Body of pancreas (tissue), 4 donors: ENCODE data around the gene HOXA11. TPM values are rescaled to one million over a fixed set of nuclear protein-coding genes. Genes with fewer than 3 reads are reported as not detected.

ENCODE experiments used
- ATAC-seq: fragments of 150-250 bp; one replicate; pipeline ENCODE4 v1.9.1; 2016
- DNase-seq, 4 donors: peaks; one replicate each; pipeline ENCODE4 v3.0.0-alpha.2; 2019
- H3K27ac ChIP-seq, 4 donors: fragments of 200-600 bp; sonication (generic); 1 replicate in 3 of 4; 2 replicates in 1 of 4; pipeline versions ENCODE4 v1.5.1 to v1.6.1; 2016 to 2019; ENCODE audit warnings: mild to moderate bottlenecking in 1 of 4, mixed read lengths in 1 of 4, moderate library complexity in 1 of 4
- H3K27me3 ChIP-seq, 2 donors: fragments of 200-600 bp; sonication (generic); one replicate each; pipeline ENCODE4 v1.6.0; 2016; ENCODE audit warnings: mild to moderate bottlenecking in 1 of 2
- H3K36me3 ChIP-seq, 2 donors: fragments of 200-600 bp; sonication (generic); replicated peaks in 1 of 2; 2 replicates each; pipeline ENCODE4 v1.5.1; 2016; ENCODE audit warnings: low read depth in 2 of 2; ENCODE audit not compliant: insufficient read depth in 1 of 2
- H3K4me1 ChIP-seq: fragments of 200-600 bp; sonication (generic); one replicate; pipeline ENCODE4 v1.6.0; 2016
- H3K4me3 ChIP-seq, 2 donors: fragments of 200-600 bp; sonication (generic); 1 replicate in 1 of 2; 2 replicates in 1 of 2; pipeline ENCODE4 v1.5.1; 2016 to 2019
- H3K9me3 ChIP-seq, 3 donors: fragments of 200-600 bp; sonication (generic); 1 replicate in 2 of 3; 2 replicates in 1 of 3; pipeline ENCODE4 v1.5.1; 2016
- CTCF ChIP-seq, 7 experiments: fragments of 450-650 bp in 4 of 7; fragments of 200-600 bp in 3 of 7; sonication (generic) in 3 of 7; IDR thresholded peaks; one replicate each; pipeline ENCODE4 v1.5.1; 2016 to 2019; ENCODE audit warnings: antibody characterized with exemption in 7 of 7
- POLR2A ChIP-seq, 3 donors: fragments of 450-650 bp; IDR thresholded peaks; one replicate each; pipeline ENCODE4 v1.6.1; 2016; ENCODE audit warnings: antibody characterized with exemption in 3 of 3, mild to moderate bottlenecking in 2 of 3
- WGBS, 2 donors: methylation state at CpG; one replicate each; pipeline ENCODE4 v1.1.5; 2017; 5-methylcytosine and 5-hydroxymethylcytosine counted together
- intact Hi-C: fragments of 100-400 bp; cut with DNase I; formaldehyde crosslinking; loops from one replicate; pipeline ENCODE4 v1.15.1; 2023
- total RNA-seq, 2 donors: library from RNA; depleted of rRNA; stranded (reverse); fragments of >200 nt; gene quantifications; one replicate each; pipeline ENCODE4 v1.1.0, GENCODE V29; 2016

Gene HOXA11
- total RNA-seq, result not detected

- intact Hi-C loops, result no loop called here
- peaks cover 52% of the 10 kb centered on the region for H3K4me1 ChIP-seq
- no peaks in the 10 kb centered on the region for H3K9me3 ChIP-seq
- TF ChIP-seq POLR2A (IDR thresholded peaks at IDR 0.05) (no peak), CTCF (IDR thresholded peaks at IDR 0.05) (no peak)
- H3K27ac ChIP-seq, result no peak within 1 kb of the TSS
- no peaks in the 10 kb centered on the region for H3K36me3 ChIP-seq
- no peak for ATAC-seq
- no peak within 1 kb of the TSS for H3K4me3 ChIP-seq
- peaks cover 14 to 77% of the 10 kb centered on the region in 2 donors for H3K27me3 ChIP-seq
- WGBS, 2 donors, result 7 to 15% methylated on average over 35 to 42 of the region's 43 CpGs
- peak in 2 of 4 donors; percentile 8 to 10 for DNase-seq
Observed at GRCh38 chr7:27185013-27185853, at the start of gene HOXA11. TSS of gene HOXA11 (minus strand) at chr7:27185232. CDS start at chr7:27185144, 88 bp downstream.

GRCh38 chr7:27229448-27229847 is 44.4 kb upstream of the HOXA11 start:
- intact Hi-C loops, result no loop called here
- DNase-seq (no peak), ATAC-seq (no peak)
- H3K4me1 ChIP-seq, result peaks cover 7% of the 10 kb centered on the region
- no peaks in the 10 kb centered on the region for H3K9me3 ChIP-seq
- peaks cover 0 to 16% of the 10 kb centered on the region in 2 donors for H3K27me3 ChIP-seq
- 76 to 80% methylated on average over 4 of the region's 4 CpGs for WGBS, 2 donors
- H3K36me3 ChIP-seq, result no peaks in the 10 kb centered on the region
- no peak overlapping the region for H3K27ac ChIP-seq
- TF ChIP-seq POLR2A (IDR thresholded peaks at IDR 0.05) (no peak), CTCF (IDR thresholded peaks at IDR 0.05) (no peak)
- no peak overlapping the region for H3K4me3 ChIP-seq

GRCh38 chr7:27224983-27225934 is 40.2 kb upstream of the HOXA11 start:
- TF ChIP-seq POLR2A (IDR thresholded peaks at IDR 0.05) (no peak), CTCF (IDR thresholded peaks at IDR 0.05) (no peak)
- H3K36me3 ChIP-seq, result no peaks in the 10 kb centered on the region
- peak in 1 of 4 donors; percentile 45 for DNase-seq
- H3K27ac ChIP-seq, result no peak overlapping the region
- H3K9me3 ChIP-seq, result no peaks in the 10 kb centered on the region
- intact Hi-C loops, result no loop called here
- peaks cover 7% of the 10 kb centered on the region for H3K4me1 ChIP-seq
- 6 to 7% methylated on average over 36 to 61 of the region's 61 CpGs for WGBS, 2 donors
- H3K27me3 ChIP-seq, result peaks cover 0 to 20% of the 10 kb centered on the region in 2 donors
- no peak overlapping the region for H3K4me3 ChIP-seq
- peak; percentile 47 for ATAC-seq

- Histone ChIP-seq H3K36me3 (no peaks in the 10 kb centered on the region), H3K27ac (no peak overlapping the region), H3K9me3 (no peaks in the 10 kb centered on the region), H3K4me1 (peaks cover 7% of the 10 kb centered on the region), H3K27me3 (peaks cover 0 to 20% of the 10 kb centered on the region in 2 donors), H3K4me3 (no peak overlapping the region)
- TF ChIP-seq POLR2A (IDR thresholded peaks at IDR 0.05) (no peak), CTCF (IDR thresholded peaks at IDR 0.05) (no peak)
- DNase-seq, result no peak
- ATAC-seq, result no peak
- intact Hi-C loops, result no loop called here
Observed at GRCh38 chr7:27223941-27224575, 39.0 kb upstream of the HOXA11 start.
